CD4-positive, alpha-beta T cell treated with Interferon alpha-2 for 1 hour (primary cell): Measurements from ENCODE around the gene LBR.
"Not testable (repeated sequence)": the region's sequence is repeated elsewhere in the genome, so short reads cannot be mapped to it uniquely, and the experiment has no call there.

Source experiments
- DNase-seq, 2 donors: peaks; one replicate each; pipeline ENCODE4 v3.0.0-alpha.2; 2020 to 2022

Gene LBR

DNA sequence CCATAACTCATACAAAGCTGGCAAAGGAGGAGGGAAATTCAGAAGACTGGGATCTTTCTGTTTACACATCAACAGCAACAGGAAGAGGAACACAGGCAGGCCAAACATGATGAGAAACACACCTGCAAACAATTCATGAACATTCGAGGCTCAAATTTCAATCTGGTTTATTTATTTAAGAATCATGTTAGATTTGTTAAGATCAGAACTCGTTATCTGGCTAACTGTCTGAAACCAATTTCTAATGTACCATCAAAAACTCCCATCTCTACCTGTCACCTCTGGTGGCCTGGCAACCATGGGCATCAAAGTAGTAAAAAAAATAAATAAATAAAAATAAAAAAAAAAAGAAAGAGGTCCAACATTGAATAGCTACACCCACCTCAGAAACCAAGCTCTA, 9.8 kb downstream of the LBR start:
- no peak for DNase-seq

GRCh38 chr1:225415967-225416745, 11.7 kb downstream of the LBR start:
- DNase-seq: no peak

- no peak for DNase-seq
Measured at GRCh38 chr1:225415307-225415706, 12.5 kb downstream of the LBR start.

DNA sequence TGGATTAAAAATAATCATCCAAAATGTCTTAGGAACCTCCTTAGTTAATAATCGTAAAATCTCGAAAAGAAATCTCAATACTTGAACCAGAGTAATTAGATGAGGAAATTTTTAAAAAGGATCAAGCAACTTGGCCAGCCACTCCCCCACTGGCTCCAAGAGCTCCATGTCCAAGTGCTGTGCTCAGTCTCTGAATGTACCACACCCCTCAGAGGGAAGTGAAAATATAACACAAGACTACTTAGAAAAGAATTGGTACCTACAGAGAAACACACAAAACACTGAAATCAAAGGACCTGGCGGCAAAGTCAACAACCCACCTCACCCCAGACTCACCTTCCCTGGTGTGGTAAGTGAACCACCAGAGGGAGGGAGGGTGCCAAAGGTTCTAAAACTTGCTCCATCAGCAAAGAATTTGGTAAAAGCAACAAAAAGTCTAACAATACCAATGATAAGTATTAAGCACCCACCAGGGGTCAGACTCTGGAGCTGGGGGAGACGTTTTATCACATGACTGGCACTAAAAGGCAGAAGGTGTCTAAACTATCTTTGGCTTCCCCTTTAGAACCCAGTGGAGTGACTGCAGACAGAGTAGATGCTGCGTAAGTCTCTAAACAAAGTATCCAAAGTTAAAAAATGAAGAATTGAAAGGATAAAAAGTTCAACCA, 14.0 kb downstream of the LBR start:
- DNase-seq: no peak

DNA sequence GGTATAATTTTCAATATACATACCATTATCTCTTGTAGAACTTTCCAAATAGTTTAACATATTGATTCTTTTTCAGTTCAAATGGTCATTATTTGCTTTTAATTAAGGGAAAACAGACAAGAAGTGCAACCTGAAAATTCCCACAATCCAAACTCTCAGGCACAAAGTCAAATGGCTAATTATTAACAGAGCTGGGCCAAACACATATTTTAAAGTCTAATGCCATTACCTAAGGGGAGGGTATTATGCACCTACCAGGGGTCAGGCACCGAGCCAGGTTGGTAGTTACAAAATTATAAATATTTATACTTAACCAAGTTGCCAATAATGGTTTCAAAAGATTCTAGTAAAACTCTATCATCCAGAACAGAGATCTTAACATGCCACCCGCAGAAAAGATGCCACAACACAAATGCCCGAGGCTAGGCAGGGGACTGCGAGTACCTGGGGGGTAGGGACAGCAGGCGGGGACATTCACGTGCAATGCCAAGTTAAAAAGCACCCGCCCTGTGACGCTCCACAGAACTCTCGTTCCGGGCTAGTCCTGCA, 15.0 kb downstream of the LBR start:
- no peak for DNase-seq

DNA sequence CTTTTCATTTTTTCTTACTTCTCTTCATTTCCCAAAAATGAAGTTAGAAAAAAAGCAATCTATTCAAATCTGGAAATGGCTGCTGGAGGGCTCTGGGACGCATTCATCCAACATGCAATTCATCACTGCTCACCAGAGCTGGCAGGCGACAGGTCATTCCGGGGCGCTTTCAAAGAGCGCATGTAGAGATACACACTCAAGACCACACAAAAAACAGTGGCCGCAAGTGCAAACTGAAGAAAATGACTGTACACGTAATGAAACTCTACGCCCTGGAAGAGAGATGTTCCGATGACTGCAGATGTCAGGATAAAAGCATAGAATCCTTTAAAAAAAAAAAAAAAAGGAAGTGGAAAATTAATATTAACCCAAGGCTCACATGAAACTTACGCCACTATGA, 15.5 kb downstream of the LBR start:
- DNase-seq: no peak

DNA sequence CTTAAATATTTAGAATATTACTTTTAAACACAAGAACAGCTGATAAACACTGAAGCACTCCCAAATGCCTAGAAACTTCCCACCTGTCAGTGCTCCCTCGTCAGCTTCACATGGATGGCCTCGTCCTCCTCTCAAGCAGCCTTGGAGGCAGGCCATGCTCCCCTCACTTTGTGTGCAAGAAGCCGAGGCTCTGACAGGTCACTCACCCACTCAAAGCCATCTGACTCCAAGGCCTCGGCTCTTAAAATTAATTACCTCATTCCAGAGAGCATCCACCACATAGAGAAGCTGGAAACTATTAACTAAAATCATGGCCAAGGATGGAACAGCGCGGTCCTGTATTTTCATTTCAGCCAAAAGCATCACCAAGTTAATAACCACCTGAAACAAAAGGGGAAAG, 17.8 kb downstream of the LBR start:
- no peak for DNase-seq

GRCh38 chr1:225409051-225409450, 18.8 kb downstream of the LBR start:
- DNase-seq: no peak

- DNase-seq: no peak
Measured at GRCh38 chr1:225408249-225408648, 19.6 kb downstream of the LBR start.

DNA sequence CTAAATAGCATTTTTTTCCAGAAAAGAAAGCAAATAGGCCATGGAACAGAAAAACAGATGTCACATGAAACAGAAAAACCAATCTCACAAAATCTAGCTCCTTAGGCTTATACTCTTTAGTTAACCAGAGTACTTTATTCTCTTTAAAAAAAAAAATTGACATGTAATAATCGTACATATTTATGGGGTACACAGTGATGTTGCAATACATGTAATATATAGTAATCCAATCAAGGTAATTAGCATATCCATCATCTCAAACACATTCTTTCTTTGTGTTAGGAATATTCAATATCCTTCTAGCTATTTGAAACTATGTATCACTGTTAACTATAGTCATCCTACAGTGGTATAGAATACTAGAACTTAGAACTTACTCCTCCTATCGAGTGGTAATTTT, 20.1 kb downstream of the LBR start:
- no peak for DNase-seq

- no peak for DNase-seq
Measured at GRCh38 chr1:225406976-225407725, 20.7 kb downstream of the LBR start.

DNA sequence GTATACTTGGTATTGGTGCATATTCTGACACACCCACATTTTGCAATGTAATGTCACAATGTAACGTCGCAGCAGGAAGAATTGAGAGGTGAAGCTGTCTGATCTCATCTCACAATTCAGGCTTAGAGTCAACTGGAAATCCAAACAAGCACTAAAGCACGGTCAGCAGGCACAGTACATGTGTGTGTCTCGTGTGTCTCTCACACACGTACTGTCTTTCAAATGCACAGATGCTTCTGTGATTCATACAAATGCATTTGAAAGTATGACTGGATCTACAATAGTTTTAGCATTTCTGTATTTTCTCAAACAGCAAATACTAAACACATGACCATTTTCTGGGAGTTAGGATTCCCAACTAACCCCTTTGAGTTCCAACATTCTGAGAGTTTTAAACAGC, 26.9 kb downstream of the LBR start:
- no peak for DNase-seq

- DNase-seq: no peak
Measured at GRCh38 chr1:225396357-225396756, 31.5 kb downstream of the LBR start.

GRCh38 chr1:225389843-225390242, 38.0 kb downstream of the LBR start:
- no peak for DNase-seq

- no peak for DNase-seq
Measured at GRCh38 chr1:225388372-225388771, 39.5 kb downstream of the LBR start.

- not testable (repeated sequence) for DNase-seq
Measured at GRCh38 chr1:225386860-225387259, 41.0 kb downstream of the LBR start.

GRCh38 chr1:225380691-225381090, 47.1 kb downstream of the LBR start:
- DNase-seq: no peak

GRCh38 chr1:225378880-225379279, 49.0 kb downstream of the LBR start:
- DNase-seq: no peak

GRCh38 chr1:225374996-225375395, 52.8 kb downstream of the LBR start:
- DNase-seq: no peak

- no peak for DNase-seq
Measured at GRCh38 chr1:225373155-225373554, 54.7 kb downstream of the LBR start.

DNA sequence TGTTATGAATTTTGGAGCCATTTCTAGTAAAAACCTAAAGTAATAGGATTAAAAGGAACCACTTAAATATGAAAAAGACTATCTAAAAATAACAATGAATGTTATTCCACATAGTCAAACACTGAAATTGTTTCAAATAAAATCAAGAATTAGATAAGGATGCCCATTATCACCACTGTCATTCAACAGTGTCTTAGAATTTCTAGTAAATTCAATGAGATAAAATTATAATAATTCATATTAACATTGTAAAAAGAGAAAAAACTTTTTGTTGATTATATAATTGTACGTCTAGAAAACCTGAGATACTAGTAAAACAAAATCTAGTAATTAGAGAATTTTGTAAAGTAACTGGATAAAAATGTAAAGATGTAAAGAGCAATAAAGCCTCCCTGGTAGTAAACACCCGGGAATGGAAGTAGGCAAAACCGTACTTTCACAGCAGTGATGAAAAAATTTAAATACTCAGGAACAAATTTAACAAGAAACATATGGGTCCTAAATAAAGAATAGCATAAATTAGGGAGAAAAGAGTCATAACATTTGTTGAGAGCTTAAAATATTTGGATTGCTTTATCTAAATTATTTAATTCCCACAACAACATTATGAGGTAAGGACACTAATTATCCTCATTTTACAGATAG, 56.4 kb downstream of the LBR start:
- no peak for DNase-seq

- DNase-seq: no peak
Measured at GRCh38 chr1:225368036-225368552, 59.7 kb downstream of the LBR start.

DNA sequence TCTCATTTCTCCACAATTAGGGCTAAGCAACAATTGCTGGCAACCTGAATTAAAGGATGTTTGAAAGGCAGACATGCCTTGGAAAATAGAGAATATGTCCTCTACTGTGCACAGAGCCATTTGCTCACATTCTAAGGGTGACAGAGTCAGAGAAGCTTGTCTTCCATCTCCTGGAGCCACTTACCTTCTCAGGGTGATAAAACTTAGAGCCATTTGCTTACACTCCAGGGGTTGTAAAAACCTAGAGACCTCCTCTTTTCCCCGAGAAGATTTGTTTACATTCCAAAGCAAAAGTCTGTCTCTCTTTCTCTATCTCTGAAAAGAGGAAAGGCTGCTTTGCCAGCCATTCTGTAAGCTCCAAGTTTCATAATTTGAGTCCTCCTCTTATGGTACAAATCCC, 61.3 kb downstream of the LBR start:
- DNase-seq: no peak
